ENCODE results near the gene MED29.

DNA sequence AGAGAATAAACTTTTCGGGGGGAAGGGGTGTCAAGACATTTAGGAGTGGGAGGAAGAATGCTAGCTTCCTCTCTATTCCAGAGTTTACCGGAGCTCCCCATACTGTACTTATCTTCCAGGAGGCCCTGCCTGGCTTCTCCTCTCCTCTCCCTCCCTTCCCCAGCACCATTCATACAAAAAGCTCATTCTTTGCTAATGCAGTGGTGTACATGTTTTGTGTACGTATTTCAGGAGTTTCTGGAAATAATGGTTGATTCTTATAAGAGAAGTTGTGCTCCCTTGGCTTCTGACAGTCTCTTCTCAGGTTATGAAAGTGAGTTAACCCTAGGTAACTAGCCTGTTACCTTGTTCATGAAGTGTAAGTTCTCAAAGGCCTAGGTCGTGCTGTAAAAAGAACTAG, 41.9 kb upstream of the MED29 start:
- TF ChIP-seq CTCF (conservative IDR thresholded peaks at IDR 0.05; ENCODE audit: low read depth in 2 of 2) (no peak), CREB1 (CRISPR knock-in tag; IDR thresholded peaks at IDR 0.05; ENCODE audit: low read depth) (no peak), POLR2AphosphoS5 (IDR thresholded peaks at IDR 0.05; ENCODE audit: low read depth) (no peak)
- TF ChIP-seq, protein P1, sequence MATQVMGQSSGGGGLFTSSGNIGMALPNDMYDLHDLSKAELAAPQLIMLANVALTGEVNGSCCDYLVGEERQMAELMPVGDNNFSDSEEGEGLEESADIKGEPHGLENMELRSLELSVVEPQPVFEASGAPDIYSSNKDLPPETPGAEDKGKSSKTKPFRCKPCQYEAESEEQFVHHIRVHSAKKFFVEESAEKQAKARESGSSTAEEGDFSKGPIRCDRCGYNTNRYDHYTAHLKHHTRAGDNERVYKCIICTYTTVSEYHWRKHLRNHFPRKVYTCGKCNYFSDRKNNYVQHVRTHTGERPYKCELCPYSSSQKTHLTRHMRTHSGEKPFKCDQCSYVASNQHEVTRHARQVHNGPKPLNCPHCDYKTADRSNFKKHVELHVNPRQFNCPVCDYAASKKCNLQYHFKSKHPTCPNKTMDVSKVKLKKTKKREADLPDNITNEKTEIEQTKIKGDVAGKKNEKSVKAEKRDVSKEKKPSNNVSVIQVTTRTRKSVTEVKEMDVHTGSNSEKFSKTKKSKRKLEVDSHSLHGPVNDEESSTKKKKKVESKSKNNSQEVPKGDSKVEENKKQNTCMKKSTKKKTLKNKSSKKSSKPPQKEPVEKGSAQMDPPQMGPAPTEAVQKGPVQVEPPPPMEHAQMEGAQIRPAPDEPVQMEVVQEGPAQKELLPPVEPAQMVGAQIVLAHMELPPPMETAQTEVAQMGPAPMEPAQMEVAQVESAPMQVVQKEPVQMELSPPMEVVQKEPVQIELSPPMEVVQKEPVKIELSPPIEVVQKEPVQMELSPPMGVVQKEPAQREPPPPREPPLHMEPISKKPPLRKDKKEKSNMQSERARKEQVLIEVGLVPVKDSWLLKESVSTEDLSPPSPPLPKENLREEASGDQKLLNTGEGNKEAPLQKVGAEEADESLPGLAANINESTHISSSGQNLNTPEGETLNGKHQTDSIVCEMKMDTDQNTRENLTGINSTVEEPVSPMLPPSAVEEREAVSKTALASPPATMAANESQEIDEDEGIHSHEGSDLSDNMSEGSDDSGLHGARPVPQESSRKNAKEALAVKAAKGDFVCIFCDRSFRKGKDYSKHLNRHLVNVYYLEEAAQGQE (IDR thresholded peaks at IDR 0.05; ENCODE audit: unreplicated experiment) = no peak
